ENCODE measurements around the gene MTREX. TPM values are rescaled to one million over a fixed set of nuclear protein-coding genes. Genes with fewer than 3 reads are reported as not detected.

MTREX gene
- polyA plus RNA-seq, 2 of the 4 experiments (the other 2 are of a cell fraction): 74.8 to 99.8 TPM

DNA sequence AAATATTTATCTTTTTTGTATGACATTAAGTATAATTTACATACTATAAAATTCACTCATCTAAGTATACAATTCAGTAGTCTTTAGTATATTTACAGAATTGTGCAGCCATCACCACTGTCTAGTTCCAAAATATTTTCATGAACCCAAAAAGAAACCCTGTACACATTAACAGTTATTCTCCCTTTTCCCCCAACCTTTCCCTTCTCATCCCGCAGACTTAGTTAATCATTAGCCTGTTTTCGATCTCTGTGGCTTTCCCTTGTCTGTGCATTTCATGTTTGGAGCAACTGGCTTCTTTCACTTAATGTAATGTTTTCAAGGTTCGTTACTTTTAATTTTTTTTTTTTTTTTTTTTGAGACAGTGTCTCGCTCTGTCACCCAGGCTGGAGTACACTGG is 37.5 kb downstream of the MTREX start (continued):
- TF ChIP-seq, protein P1, sequence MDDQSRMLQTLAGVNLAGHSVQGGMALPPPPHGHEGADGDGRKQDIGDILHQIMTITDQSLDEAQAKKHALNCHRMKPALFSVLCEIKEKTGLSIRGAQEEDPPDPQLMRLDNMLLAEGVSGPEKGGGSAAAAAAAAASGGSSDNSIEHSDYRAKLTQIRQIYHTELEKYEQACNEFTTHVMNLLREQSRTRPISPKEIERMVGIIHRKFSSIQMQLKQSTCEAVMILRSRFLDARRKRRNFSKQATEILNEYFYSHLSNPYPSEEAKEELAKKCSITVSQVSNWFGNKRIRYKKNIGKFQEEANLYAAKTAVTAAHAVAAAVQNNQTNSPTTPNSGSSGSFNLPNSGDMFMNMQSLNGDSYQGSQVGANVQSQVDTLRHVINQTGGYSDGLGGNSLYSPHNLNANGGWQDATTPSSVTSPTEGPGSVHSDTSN (IDR thresholded peaks at IDR 0.05): no peak
- no peak for TF ChIP-seq GATA3 (IDR thresholded peaks at IDR 0.05; ENCODE audit: borderline replicate concordance)
- TF ChIP-seq CBX8 (IDR thresholded peaks at IDR 0.05): no peak
- TF ChIP-seq HOXA7 (CRISPR knock-in tag; IDR thresholded peaks at IDR 0.05): no peak
- TF ChIP-seq KDM1A (IDR thresholded peaks at IDR 0.05; ENCODE audit: low read depth): no peak
- TF ChIP-seq, protein P2, sequence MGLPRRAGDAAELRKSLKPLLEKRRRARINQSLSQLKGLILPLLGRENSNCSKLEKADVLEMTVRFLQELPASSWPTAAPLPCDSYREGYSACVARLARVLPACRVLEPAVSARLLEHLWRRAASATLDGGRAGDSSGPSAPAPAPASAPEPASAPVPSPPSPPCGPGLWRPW (IDR thresholded peaks at IDR 0.05): no peak
- no peak for TF ChIP-seq MAZ (IDR thresholded peaks at IDR 0.05; ENCODE audit: borderline replicate concordance, low read depth, low read length)
- no peak for TF ChIP-seq FOSL2 (IDR thresholded peaks at IDR 0.05)
- TF ChIP-seq FOSL2 (CRISPR knock-in tag; IDR thresholded peaks at IDR 0.05): no peak

- Histone ChIP-seq H3K4me3 (no peak overlapping the region), H3K4me2 (no peak overlapping the region), H3K4me1 (no peaks in the 10 kb centered on the region), H3K27ac (no peak overlapping the region), H3K9me3 (peaks cover 9% of the 10 kb centered on the region; the same call in 1 of the 3 replicates)
- FAIRE-seq (no peak), DNase-seq (ENCODE audit: low read depth in 1 of 2, low spot score in 1 of 2) (peak in 1 of 2 experiments; percentile 3), ATAC-seq (no peak)
- WGBS (ENCODE audit: missing lambda C conversion rate): 92% methylated on average over 3 of the region's 3 CpGs
- TF ChIP-seq FOSB (CRISPR knock-in tag; IDR thresholded peaks at IDR 0.05): no peak
- ChIA-PET CTCF (interaction anchor here (0.6 kb wide), 1 partner anchor 158 kb away, joined by 3 read pairs; no protein-coding TSS in a partner anchor), POLR2A (no interaction called here)
Observed at GRCh38 chr5:55347786-55348185, 40.0 kb downstream of the MTREX start.

DNA sequence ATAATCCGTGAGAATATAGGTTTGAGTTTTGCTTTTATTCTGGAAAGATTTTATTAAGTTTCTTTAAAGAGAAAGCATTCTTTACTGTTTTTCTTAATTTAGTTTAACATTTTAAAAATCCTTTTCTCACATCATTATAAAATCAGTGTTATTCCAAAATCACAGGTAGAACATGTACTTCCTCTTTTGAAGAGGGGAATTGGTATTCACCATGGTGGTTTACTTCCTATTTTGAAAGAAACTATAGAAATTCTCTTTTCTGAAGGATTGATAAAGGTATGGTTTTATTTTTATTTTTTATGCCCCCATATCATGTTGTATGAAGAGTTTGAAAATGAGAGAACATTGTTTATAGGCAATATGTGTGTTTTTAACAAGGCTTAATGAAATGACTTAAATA is 43.0 kb downstream of the MTREX start:
- DNase-seq (ENCODE audit: low read depth in 1 of 2, low spot score in 1 of 2) (no peak), FAIRE-seq (no peak), ATAC-seq (no peak)
- TF ChIP-seq, protein P2 (IDR thresholded peaks at IDR 0.05): no peak
- TF ChIP-seq, protein P3, sequence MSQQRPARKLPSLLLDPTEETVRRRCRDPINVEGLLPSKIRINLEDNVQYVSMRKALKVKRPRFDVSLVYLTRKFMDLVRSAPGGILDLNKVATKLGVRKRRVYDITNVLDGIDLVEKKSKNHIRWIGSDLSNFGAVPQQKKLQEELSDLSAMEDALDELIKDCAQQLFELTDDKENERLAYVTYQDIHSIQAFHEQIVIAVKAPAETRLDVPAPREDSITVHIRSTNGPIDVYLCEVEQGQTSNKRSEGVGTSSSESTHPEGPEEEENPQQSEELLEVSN (IDR thresholded peaks at IDR 0.05; ENCODE audit: borderline replicate concordance, low read depth): no peak
- TF ChIP-seq RARB (CRISPR knock-in tag; IDR thresholded peaks at IDR 0.05) (no peak), ZFP36 (IDR thresholded peaks at IDR 0.05; ENCODE audit: borderline replicate concordance, partially characterized antibody) (no peak), SMC3 (IDR thresholded peaks at IDR 0.05) (no peak), MAX (IDR thresholded peaks at IDR 0.05) (no peak), ESRRA (IDR thresholded peaks at IDR 0.05; ENCODE audit: borderline replicate concordance, low read length) (no peak), GATA3 (IDR thresholded peaks at IDR 0.05; ENCODE audit: borderline replicate concordance) (no peak), HOXB13 (CRISPR knock-in tag; IDR thresholded peaks at IDR 0.05; ENCODE audit: low read depth) (no peak), ZC3H11A (IDR thresholded peaks at IDR 0.05) (no peak), EP300 (IDR thresholded peaks at IDR 0.05) (no peak), FOSL2 (IDR thresholded peaks at IDR 0.05) (no peak), FOSL2 (CRISPR knock-in tag; IDR thresholded peaks at IDR 0.05) (no peak), RCOR1 (IDR thresholded peaks at IDR 0.05; ENCODE audit: low read depth, low read length) (no peak), CHD4 (IDR thresholded peaks at IDR 0.05; ENCODE audit: borderline replicate concordance) (no peak), BHLHE40 (IDR thresholded peaks at IDR 0.05; ENCODE audit: low read depth, low read length) (no peak)
- TF ChIP-seq, protein P1 (IDR thresholded peaks at IDR 0.05): no peak
- TF ChIP-seq, protein P4, sequence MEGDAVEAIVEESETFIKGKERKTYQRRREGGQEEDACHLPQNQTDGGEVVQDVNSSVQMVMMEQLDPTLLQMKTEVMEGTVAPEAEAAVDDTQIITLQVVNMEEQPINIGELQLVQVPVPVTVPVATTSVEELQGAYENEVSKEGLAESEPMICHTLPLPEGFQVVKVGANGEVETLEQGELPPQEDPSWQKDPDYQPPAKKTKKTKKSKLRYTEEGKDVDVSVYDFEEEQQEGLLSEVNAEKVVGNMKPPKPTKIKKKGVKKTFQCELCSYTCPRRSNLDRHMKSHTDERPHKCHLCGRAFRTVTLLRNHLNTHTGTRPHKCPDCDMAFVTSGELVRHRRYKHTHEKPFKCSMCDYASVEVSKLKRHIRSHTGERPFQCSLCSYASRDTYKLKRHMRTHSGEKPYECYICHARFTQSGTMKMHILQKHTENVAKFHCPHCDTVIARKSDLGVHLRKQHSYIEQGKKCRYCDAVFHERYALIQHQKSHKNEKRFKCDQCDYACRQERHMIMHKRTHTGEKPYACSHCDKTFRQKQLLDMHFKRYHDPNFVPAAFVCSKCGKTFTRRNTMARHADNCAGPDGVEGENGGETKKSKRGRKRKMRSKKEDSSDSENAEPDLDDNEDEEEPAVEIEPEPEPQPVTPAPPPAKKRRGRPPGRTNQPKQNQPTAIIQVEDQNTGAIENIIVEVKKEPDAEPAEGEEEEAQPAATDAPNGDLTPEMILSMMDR (IDR thresholded peaks at IDR 0.05): no peak
- Histone ChIP-seq H3K4me3 (no peak overlapping the region), H3K27ac (no peak overlapping the region), H3K4me1 (no peaks in the 10 kb centered on the region), H3K4me2 (no peak overlapping the region), H3K9me3 (peaks cover 5% of the 10 kb centered on the region; the same call in 1 of the 3 replicates)
- ChIA-PET POLR2A (no interaction called here), CTCF (no interaction called here)
- WGBS (ENCODE audit: missing lambda C conversion rate): 93% methylated on average over 1 of the region's 1 CpG
